ENCODE results near the gene KIF13A.
"Not testable (repeated sequence)": the region's sequence is repeated elsewhere in the genome, so short reads cannot be mapped to it uniquely, and the experiment has no call there.

The KIF13A gene

GRCh38 chr6:18021166-18021850, 33.9 kb upstream of the KIF13A start:
- peaks cover 5% of the 10 kb centered on the region for H3K9me3 ChIP-seq (ENCODE audit: control insufficient read depth, low read length)
- H3K4me1 ChIP-seq (ENCODE audit: control insufficient read depth, insufficient read depth, low read length, poor library complexity, severe bottlenecking): peaks cover 9% of the 10 kb centered on the region
- H3K27ac ChIP-seq (ENCODE audit: low read depth, low read length, severe bottlenecking): no peak overlapping the region
- H3K4me3 ChIP-seq (ENCODE audit: extremely low read depth, insufficient read depth, low read length, poor library complexity, severe bottlenecking): no peak overlapping the region
- WGBS, 2 experiments (ENCODE audit: insufficient coverage in 2 of 2): 90 to 95% methylated on average over 13 to 17 of the region's 18 CpGs
- no peaks in the 10 kb centered on the region for H3K36me3 ChIP-seq (ENCODE audit: control insufficient read depth, insufficient read depth, low read length)

- not testable (repeated sequence) for H3K9me3 ChIP-seq (ENCODE audit: control insufficient read depth, low read length); H3K4me1 ChIP-seq (ENCODE audit: control insufficient read depth, insufficient read depth, low read length, poor library complexity, severe bottlenecking); H3K4me3 ChIP-seq (ENCODE audit: extremely low read depth, insufficient read depth, low read length, poor library complexity, severe bottlenecking); H3K27ac ChIP-seq (ENCODE audit: low read depth, low read length, severe bottlenecking); H3K36me3 ChIP-seq (ENCODE audit: control insufficient read depth, insufficient read depth, low read length)
- 88 to 96% methylated on average over 3 to 5 of the region's 5 CpGs for WGBS, 2 experiments (ENCODE audit: insufficient coverage in 2 of 2)
Measured at GRCh38 chr6:18020545-18020944, 33.1 kb upstream of the KIF13A start.

DNA sequence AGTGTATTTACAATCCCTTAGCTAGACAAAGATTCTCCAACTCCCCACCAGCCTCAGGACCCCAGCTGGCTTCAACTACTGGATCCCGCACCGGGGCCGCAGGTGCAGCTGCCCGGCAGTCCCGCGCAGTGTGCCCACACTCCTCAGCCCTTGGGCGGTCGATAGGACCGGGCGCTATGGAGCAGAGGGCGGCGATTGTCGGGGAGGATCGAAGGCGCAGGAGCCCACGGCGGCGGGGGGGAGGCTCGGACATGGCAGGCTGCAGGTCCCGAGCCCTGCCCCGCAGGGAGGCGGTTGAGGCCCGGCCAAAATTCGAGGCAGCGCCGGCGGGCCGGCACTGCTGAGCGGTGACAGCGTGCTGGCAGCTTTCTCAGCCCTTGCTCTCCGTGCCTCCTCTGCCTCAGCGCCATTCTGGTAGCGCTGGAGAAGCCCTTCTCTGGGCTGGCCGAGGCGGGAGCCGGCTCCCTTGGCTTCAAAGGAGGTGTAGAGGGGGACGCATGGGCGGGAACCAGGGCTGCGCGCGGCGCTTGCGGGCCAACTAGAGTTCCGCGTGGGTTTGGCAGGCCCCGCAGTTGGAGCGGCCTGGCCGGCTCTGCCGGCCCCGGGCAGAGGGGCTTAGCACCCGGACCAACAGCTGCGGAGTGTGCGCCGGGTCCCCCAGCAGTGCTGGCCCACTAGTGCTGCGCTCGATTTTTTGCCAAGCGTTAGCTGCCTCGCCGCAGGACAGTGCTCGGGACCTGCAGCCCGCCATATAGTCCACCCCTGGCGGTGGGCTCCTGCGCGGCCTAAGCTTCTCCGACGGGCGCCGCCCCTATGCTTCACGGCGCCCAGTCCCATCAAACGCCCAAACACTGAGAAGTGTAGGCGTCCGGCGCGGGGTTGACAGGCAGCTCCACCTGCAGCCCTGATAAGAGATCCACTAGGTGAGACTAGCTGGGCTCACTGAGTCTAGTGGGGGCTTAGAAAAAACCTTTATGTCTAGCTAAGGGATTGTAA, 32.4 kb upstream of the KIF13A start:
- peaks cover 9% of the 10 kb centered on the region for H3K4me1 ChIP-seq (ENCODE audit: control insufficient read depth, insufficient read depth, low read length, poor library complexity, severe bottlenecking)
- WGBS, 2 experiments (ENCODE audit: insufficient coverage in 2 of 2): 97% methylated on average over 54 to 71 of the region's 75 CpGs
- H3K36me3 ChIP-seq (ENCODE audit: control insufficient read depth, insufficient read depth, low read length): no peaks in the 10 kb centered on the region
- H3K4me3 ChIP-seq (ENCODE audit: extremely low read depth, insufficient read depth, low read length, poor library complexity, severe bottlenecking): no peak overlapping the region
- peaks cover 5% of the 10 kb centered on the region for H3K9me3 ChIP-seq (ENCODE audit: control insufficient read depth, low read length)
- no peak overlapping the region for H3K27ac ChIP-seq (ENCODE audit: low read depth, low read length, severe bottlenecking)

DNA sequence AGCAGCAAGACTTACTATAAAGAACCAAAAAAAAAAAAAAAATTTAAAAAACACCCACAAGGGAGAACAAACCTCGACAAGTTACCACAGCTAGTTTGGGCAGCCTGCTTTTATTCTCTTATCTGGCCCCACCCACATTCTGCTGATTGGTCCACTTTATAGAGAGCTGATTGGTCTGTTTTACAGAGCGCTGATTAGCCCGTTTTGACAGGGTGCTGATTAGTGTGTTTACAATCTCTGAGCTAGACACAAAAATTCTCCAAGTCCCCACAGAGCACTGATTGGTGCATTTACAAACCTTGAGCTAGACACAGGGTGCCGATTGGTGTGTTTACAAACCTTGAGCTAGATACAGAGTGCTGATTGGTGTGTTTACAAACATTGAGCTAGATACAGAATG, 31.7 kb upstream of the KIF13A start:
- not testable (repeated sequence) for H3K36me3 ChIP-seq (ENCODE audit: control insufficient read depth, insufficient read depth, low read length); H3K4me1 ChIP-seq (ENCODE audit: control insufficient read depth, insufficient read depth, low read length, poor library complexity, severe bottlenecking); H3K9me3 ChIP-seq (ENCODE audit: control insufficient read depth, low read length); H3K27ac ChIP-seq (ENCODE audit: low read depth, low read length, severe bottlenecking); H3K4me3 ChIP-seq (ENCODE audit: extremely low read depth, insufficient read depth, low read length, poor library complexity, severe bottlenecking)
- WGBS, 2 experiments (ENCODE audit: insufficient coverage in 2 of 2): no CpG with 5 or more reads among the region's 4 CpGs

GRCh38 chr6:18016698-18017097, 29.3 kb upstream of the KIF13A start:
- Histone ChIP-seq H3K4me3 (ENCODE audit: extremely low read depth, insufficient read depth, low read length, poor library complexity, severe bottlenecking) (no peak overlapping the region), H3K36me3 (ENCODE audit: control insufficient read depth, insufficient read depth, low read length) (no peaks in the 10 kb centered on the region), H3K4me1 (ENCODE audit: control insufficient read depth, insufficient read depth, low read length, poor library complexity, severe bottlenecking) (no peaks in the 10 kb centered on the region), H3K9me3 (ENCODE audit: control insufficient read depth, low read length) (peaks cover 2% of the 10 kb centered on the region), H3K27ac (ENCODE audit: low read depth, low read length, severe bottlenecking) (no peak overlapping the region)
- WGBS, 2 experiments (ENCODE audit: insufficient coverage in 2 of 2): 91 to 94% methylated on average over 5 of the region's 5 CpGs

DNA sequence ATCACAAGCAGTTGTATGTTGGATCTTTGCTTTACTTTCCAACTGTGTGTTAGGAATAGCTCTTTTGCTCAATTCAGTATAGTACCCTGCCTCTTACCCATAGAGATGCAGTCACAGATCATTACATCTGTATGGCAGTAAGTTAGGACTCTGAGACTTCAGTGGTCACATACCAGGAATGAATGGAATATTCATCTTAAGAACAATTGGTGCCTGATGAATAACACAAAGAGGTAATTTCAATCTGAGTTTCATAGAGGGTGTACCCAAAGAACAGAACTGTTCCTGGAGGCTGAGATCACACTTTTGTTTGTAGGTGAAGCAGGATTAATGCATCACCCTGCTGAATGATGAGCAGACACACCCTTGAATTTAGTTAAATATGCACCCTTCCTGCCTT, 28.7 kb upstream of the KIF13A start:
- Histone ChIP-seq H3K27ac (ENCODE audit: low read depth, low read length, severe bottlenecking) (no peak overlapping the region), H3K4me3 (ENCODE audit: extremely low read depth, insufficient read depth, low read length, poor library complexity, severe bottlenecking) (no peak overlapping the region), H3K36me3 (ENCODE audit: control insufficient read depth, insufficient read depth, low read length) (no peaks in the 10 kb centered on the region), H3K9me3 (ENCODE audit: control insufficient read depth, low read length) (no peaks in the 10 kb centered on the region), H3K4me1 (ENCODE audit: control insufficient read depth, insufficient read depth, low read length, poor library complexity, severe bottlenecking) (no peaks in the 10 kb centered on the region)

DNA sequence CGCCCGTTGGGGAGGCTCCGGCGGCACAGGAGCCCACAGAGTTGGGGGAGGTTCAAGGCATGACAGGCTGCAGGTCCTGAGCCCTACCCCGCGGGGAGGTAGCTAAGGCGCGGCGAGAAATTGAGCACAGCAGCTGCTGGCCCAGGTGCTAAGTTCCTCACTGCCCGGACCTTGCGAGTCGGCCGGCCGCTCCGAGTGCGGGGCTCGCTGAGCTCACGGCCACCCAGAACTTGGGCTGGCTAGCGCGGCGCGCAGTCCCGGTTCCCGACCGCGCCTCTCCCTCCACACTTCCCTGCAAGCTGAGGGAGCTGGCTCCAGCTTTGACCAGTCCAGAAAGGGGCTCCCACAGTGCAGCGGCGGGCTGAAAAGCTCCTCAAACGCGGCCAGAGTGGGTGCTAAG, 23.9 kb upstream of the KIF13A start:
- H3K36me3 ChIP-seq (ENCODE audit: control insufficient read depth, insufficient read depth, low read length): no peaks in the 10 kb centered on the region
- H3K4me1 ChIP-seq (ENCODE audit: control insufficient read depth, insufficient read depth, low read length, poor library complexity, severe bottlenecking): peaks cover 4% of the 10 kb centered on the region
- H3K9me3 ChIP-seq (ENCODE audit: control insufficient read depth, low read length): no peaks in the 10 kb centered on the region
- 94 to 98% methylated on average over 24 to 28 of the region's 30 CpGs for WGBS, 2 experiments (ENCODE audit: insufficient coverage in 2 of 2)
- H3K27ac ChIP-seq (ENCODE audit: low read depth, low read length, severe bottlenecking): no peak overlapping the region
- no peak overlapping the region for H3K4me3 ChIP-seq (ENCODE audit: extremely low read depth, insufficient read depth, low read length, poor library complexity, severe bottlenecking)

- 87 to 89% methylated on average over 3 to 4 of the region's 4 CpGs for WGBS, 2 experiments (ENCODE audit: insufficient coverage in 2 of 2)
- H3K36me3 ChIP-seq (ENCODE audit: control insufficient read depth, insufficient read depth, low read length); H3K27ac ChIP-seq (ENCODE audit: low read depth, low read length, severe bottlenecking); H3K9me3 ChIP-seq (ENCODE audit: control insufficient read depth, low read length); H3K4me3 ChIP-seq (ENCODE audit: extremely low read depth, insufficient read depth, low read length, poor library complexity, severe bottlenecking); H3K4me1 ChIP-seq (ENCODE audit: control insufficient read depth, insufficient read depth, low read length, poor library complexity, severe bottlenecking): not testable (repeated sequence)
Measured at GRCh38 chr6:18010540-18010939, 23.1 kb upstream of the KIF13A start.

- Histone ChIP-seq H3K4me1 (ENCODE audit: control insufficient read depth, insufficient read depth, low read length, poor library complexity, severe bottlenecking) (peaks cover 9% of the 10 kb centered on the region), H3K9me3 (ENCODE audit: control insufficient read depth, low read length) (no peaks in the 10 kb centered on the region), H3K36me3 (ENCODE audit: control insufficient read depth, insufficient read depth, low read length) (no peaks in the 10 kb centered on the region), H3K4me3 (ENCODE audit: extremely low read depth, insufficient read depth, low read length, poor library complexity, severe bottlenecking) (no peak overlapping the region), H3K27ac (ENCODE audit: low read depth, low read length, severe bottlenecking) (no peak overlapping the region)
- WGBS, 2 experiments (ENCODE audit: insufficient coverage in 2 of 2): 94 to 100% methylated on average over 4 to 5 of the region's 10 CpGs
Measured at GRCh38 chr6:18004256-18004985, 17.0 kb upstream of the KIF13A start.

- no peaks in the 10 kb centered on the region for H3K4me1 ChIP-seq (ENCODE audit: control insufficient read depth, insufficient read depth, low read length, poor library complexity, severe bottlenecking)
- H3K27ac ChIP-seq (ENCODE audit: low read depth, low read length, severe bottlenecking): no peak overlapping the region
- WGBS, 2 experiments (ENCODE audit: insufficient coverage in 2 of 2): 91 to 94% methylated on average over 2 to 4 of the region's 7 CpGs
- H3K4me3 ChIP-seq (ENCODE audit: extremely low read depth, insufficient read depth, low read length, poor library complexity, severe bottlenecking): no peak overlapping the region
- no peaks in the 10 kb centered on the region for H3K9me3 ChIP-seq (ENCODE audit: control insufficient read depth, low read length)
- H3K36me3 ChIP-seq (ENCODE audit: control insufficient read depth, insufficient read depth, low read length): no peaks in the 10 kb centered on the region
Measured at GRCh38 chr6:17999425-17999824, 12.0 kb upstream of the KIF13A start.

Measured in mesodermal cell (in vitro differentiated cells).